SU-DHL-6 (cell line): ENCODE results near the gene B4GALT6.

ENCODE experiments used
- EZH2phosphoT487 ChIP-seq: fragments of 200-600 bp; sonication (generic), shearing (Covaris generic); conservative IDR thresholded peaks from 2 replicates; pipeline ENCODE4 v1.6.1; 2018; ENCODE audit warnings: mild to moderate bottlenecking, antibody characterized with exemption, low read length, moderate library complexity, mixed read lengths
- TF ChIP-seq, protein P1 (sequence below): fragments of 200-600 bp; sonication (generic); IDR thresholded peaks from one replicate; pipeline ENCODE4 v1.5.1; 2017; ENCODE audit warnings: antibody characterized with exemption, mild to moderate bottlenecking, low read length, moderate library complexity; ENCODE audit not compliant: insufficient read depth, poor library complexity, severe bottlenecking

DNA sequence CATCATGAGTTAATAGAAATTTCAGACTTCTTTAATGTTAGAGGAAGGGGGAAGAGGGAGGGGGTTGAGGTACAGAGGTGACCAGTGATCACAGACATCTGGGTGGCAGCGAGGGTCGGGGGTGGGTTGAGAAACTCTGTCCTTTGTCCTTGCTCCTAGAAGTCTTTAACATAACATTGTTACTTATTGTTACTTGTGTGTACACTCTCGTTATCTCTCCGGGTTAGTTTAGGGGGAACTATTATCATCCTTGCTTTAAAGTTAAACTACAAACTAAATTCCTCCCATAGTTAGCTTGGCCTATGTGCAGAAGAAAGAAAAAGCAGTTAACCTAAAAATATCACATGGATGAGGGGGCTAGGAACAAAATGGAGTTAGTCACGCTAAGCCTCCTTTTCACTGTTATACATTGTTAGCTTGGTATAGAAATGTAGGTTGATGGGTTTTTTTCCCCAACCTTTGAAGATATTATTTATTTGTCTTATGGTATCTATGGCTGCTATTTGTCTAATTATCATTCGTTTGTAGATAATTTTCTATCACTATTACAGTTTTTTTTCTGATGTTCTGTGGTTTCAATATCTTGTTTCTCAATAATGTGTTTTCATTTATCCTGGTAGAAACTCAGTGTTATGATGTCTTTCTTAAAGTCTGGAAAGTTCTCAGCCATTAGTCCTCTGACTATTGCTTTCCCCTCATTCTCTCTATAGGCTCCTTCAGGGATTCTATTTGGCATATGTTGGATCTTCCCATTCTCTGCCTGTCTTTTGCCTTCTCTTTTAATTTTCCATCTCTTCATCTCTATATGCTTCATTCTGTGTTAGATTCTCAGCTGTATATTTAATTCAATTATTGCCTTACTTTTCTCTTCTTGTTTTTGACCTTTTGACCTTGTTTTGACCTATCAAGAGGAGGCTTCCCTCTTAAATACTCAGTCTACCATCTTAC, 13.2 kb upstream of the B4GALT6 start:
- TF ChIP-seq, protein P1, sequence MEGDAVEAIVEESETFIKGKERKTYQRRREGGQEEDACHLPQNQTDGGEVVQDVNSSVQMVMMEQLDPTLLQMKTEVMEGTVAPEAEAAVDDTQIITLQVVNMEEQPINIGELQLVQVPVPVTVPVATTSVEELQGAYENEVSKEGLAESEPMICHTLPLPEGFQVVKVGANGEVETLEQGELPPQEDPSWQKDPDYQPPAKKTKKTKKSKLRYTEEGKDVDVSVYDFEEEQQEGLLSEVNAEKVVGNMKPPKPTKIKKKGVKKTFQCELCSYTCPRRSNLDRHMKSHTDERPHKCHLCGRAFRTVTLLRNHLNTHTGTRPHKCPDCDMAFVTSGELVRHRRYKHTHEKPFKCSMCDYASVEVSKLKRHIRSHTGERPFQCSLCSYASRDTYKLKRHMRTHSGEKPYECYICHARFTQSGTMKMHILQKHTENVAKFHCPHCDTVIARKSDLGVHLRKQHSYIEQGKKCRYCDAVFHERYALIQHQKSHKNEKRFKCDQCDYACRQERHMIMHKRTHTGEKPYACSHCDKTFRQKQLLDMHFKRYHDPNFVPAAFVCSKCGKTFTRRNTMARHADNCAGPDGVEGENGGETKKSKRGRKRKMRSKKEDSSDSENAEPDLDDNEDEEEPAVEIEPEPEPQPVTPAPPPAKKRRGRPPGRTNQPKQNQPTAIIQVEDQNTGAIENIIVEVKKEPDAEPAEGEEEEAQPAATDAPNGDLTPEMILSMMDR, result no peak
- TF ChIP-seq EZH2phosphoT487, result no peak
